ENCODE measurements around the gene THAP10.

Gene THAP10

GRCh38 chr15:70917955-70918354 lies 25.7 kb upstream of the THAP10 start:
- Histone ChIP-seq H3K4me3 (ENCODE audit: low read depth, low read length) (no peak overlapping the region), H3K9ac (ENCODE audit: low read depth, low read length) (no peak overlapping the region), H3K4me1 (ENCODE audit: control insufficient read depth, insufficient read depth, low read length) (no peaks in the 10 kb centered on the region), H3K36me3 (ENCODE audit: control insufficient read depth, insufficient read depth, low read length) (no peaks in the 10 kb centered on the region), H3K27ac (ENCODE audit: low read depth, low read length) (no peak overlapping the region), H3K27me3 (ENCODE audit: control insufficient read depth, insufficient read depth, low read length) (no peaks in the 10 kb centered on the region), H3K9me3 (ENCODE audit: control insufficient read depth, insufficient read depth, low read length) (no peaks in the 10 kb centered on the region)

GRCh38 chr15:70916531-70916930 lies 24.3 kb upstream of the THAP10 start:
- no peaks in the 10 kb centered on the region for H3K27me3 ChIP-seq (ENCODE audit: control insufficient read depth, insufficient read depth, low read length)

GRCh38 chr15:70912187-70912586 lies 20.0 kb upstream of the THAP10 start:
- Histone ChIP-seq H3K4me1 (ENCODE audit: control insufficient read depth, insufficient read depth, low read length) (no peaks in the 10 kb centered on the region), H3K4me3 (ENCODE audit: low read depth, low read length) (no peak overlapping the region), H3K27me3 (ENCODE audit: control insufficient read depth, insufficient read depth, low read length) (no peaks in the 10 kb centered on the region), H3K36me3 (ENCODE audit: control insufficient read depth, insufficient read depth, low read length) (no peaks in the 10 kb centered on the region), H3K9ac (ENCODE audit: low read depth, low read length) (no peak overlapping the region), H3K27ac (ENCODE audit: low read depth, low read length) (no peak overlapping the region), H3K9me3 (ENCODE audit: control insufficient read depth, insufficient read depth, low read length) (no peaks in the 10 kb centered on the region)

More at GRCh38 chr15:70916531-70916930, 24.3 kb upstream of the THAP10 start:
- H3K27ac ChIP-seq (ENCODE audit: low read depth, low read length), result no peak overlapping the region
- no peak overlapping the region for H3K9ac ChIP-seq (ENCODE audit: low read depth, low read length)
- no peak overlapping the region for H3K4me3 ChIP-seq (ENCODE audit: low read depth, low read length)
- H3K36me3 ChIP-seq (ENCODE audit: control insufficient read depth, insufficient read depth, low read length), result no peaks in the 10 kb centered on the region
- no peaks in the 10 kb centered on the region for H3K4me1 ChIP-seq (ENCODE audit: control insufficient read depth, insufficient read depth, low read length)
- no peaks in the 10 kb centered on the region for H3K9me3 ChIP-seq (ENCODE audit: control insufficient read depth, insufficient read depth, low read length)

GRCh38 chr15:70910958-70911357 lies 18.7 kb upstream of the THAP10 start:
- no peaks in the 10 kb centered on the region for H3K27me3 ChIP-seq (ENCODE audit: control insufficient read depth, insufficient read depth, low read length)
- H3K27ac ChIP-seq (ENCODE audit: low read depth, low read length), result no peak overlapping the region
- H3K4me1 ChIP-seq (ENCODE audit: control insufficient read depth, insufficient read depth, low read length), result 0 out of 2 replicates have a peak, but pooled peaks cover 4% of the 10 kb centered on the region
- 0 out of 2 replicates have a peak, but pooled peaks cover 4% of the 10 kb centered on the region for H3K36me3 ChIP-seq (ENCODE audit: control insufficient read depth, insufficient read depth, low read length)
- H3K9me3 ChIP-seq (ENCODE audit: control insufficient read depth, insufficient read depth, low read length), result no peaks in the 10 kb centered on the region
- no peak overlapping the region for H3K9ac ChIP-seq (ENCODE audit: low read depth, low read length)
- H3K4me3 ChIP-seq (ENCODE audit: low read depth, low read length), result no peak overlapping the region

GRCh38 chr15:70907784-70908471 lies 15.7 kb upstream of the THAP10 start:
- H3K9ac ChIP-seq (ENCODE audit: low read depth, low read length), result no peak overlapping the region
- H3K27me3 ChIP-seq (ENCODE audit: control insufficient read depth, insufficient read depth, low read length), result no peaks in the 10 kb centered on the region
- no peaks in the 10 kb centered on the region for H3K9me3 ChIP-seq (ENCODE audit: control insufficient read depth, insufficient read depth, low read length)
- no peak overlapping the region for H3K4me3 ChIP-seq (ENCODE audit: low read depth, low read length)
- 0 out of 2 replicates have a peak, but pooled peaks cover 4% of the 10 kb centered on the region for H3K4me1 ChIP-seq (ENCODE audit: control insufficient read depth, insufficient read depth, low read length)
- 0 out of 2 replicates have a peak, but pooled peaks cover 6% of the 10 kb centered on the region for H3K36me3 ChIP-seq (ENCODE audit: control insufficient read depth, insufficient read depth, low read length)
- no peak overlapping the region for H3K27ac ChIP-seq (ENCODE audit: low read depth, low read length)

GRCh38 chr15:70906842-70907241 lies 14.6 kb upstream of the THAP10 start:
- Histone ChIP-seq H3K4me1 (ENCODE audit: control insufficient read depth, insufficient read depth, low read length) (0 out of 2 replicates have a peak, but pooled peaks cover 4% of the 10 kb centered on the region), H3K36me3 (ENCODE audit: control insufficient read depth, insufficient read depth, low read length) (0 out of 2 replicates have a peak, but pooled peaks cover 6% of the 10 kb centered on the region), H3K9me3 (ENCODE audit: control insufficient read depth, insufficient read depth, low read length) (no peaks in the 10 kb centered on the region), H3K4me3 (ENCODE audit: low read depth, low read length) (no peak overlapping the region), H3K9ac (ENCODE audit: low read depth, low read length) (no peak overlapping the region), H3K27ac (ENCODE audit: low read depth, low read length) (no peak overlapping the region), H3K27me3 (ENCODE audit: control insufficient read depth, insufficient read depth, low read length) (no peaks in the 10 kb centered on the region)

GRCh38 chr15:70902107-70902506 lies 9.9 kb upstream of the THAP10 start:
- H3K27ac ChIP-seq (ENCODE audit: low read depth, low read length), result peak overlapping the region; percentile 65
- H3K36me3 ChIP-seq (ENCODE audit: control insufficient read depth, insufficient read depth, low read length), result 0 out of 2 replicates have a peak, but pooled peaks cover 6% of the 10 kb centered on the region
- H3K4me3 ChIP-seq (ENCODE audit: low read depth, low read length), result no peak overlapping the region
- no peaks in the 10 kb centered on the region for H3K9me3 ChIP-seq (ENCODE audit: control insufficient read depth, insufficient read depth, low read length)
- H3K4me1 ChIP-seq (ENCODE audit: control insufficient read depth, insufficient read depth, low read length), result 0 out of 2 replicates have a peak, but pooled peaks cover 4% of the 10 kb centered on the region
- H3K9ac ChIP-seq (ENCODE audit: low read depth, low read length), result no peak overlapping the region
- no peaks in the 10 kb centered on the region for H3K27me3 ChIP-seq (ENCODE audit: control insufficient read depth, insufficient read depth, low read length)

- H3K27me3 ChIP-seq (ENCODE audit: control insufficient read depth, insufficient read depth, low read length), result no peaks in the 10 kb centered on the region
- 0 out of 2 replicates have a peak overlapping the region, but pooled peaks have one; percentile 31 for H3K9ac ChIP-seq (ENCODE audit: low read depth, low read length)
- peak overlapping the region; percentile 95 for H3K4me3 ChIP-seq (ENCODE audit: low read depth, low read length)
Measured at GRCh38 chr15:70892912-70893560, 803 bp upstream of the THAP10 start.

GRCh38 chr15:70882361-70882760 lies 9.9 kb downstream of the THAP10 start:
- no peak overlapping the region for H3K4me3 ChIP-seq (ENCODE audit: low read depth, low read length)
- no peaks in the 10 kb centered on the region for H3K9me3 ChIP-seq (ENCODE audit: control insufficient read depth, insufficient read depth, low read length)
- H3K36me3 ChIP-seq (ENCODE audit: control insufficient read depth, insufficient read depth, low read length), result no peaks in the 10 kb centered on the region; the same call in 1 of the 2 replicates
- H3K9ac ChIP-seq (ENCODE audit: low read depth, low read length), result no peak overlapping the region
- H3K27ac ChIP-seq (ENCODE audit: low read depth, low read length), result no peak overlapping the region
- H3K4me1 ChIP-seq (ENCODE audit: control insufficient read depth, insufficient read depth, low read length), result no peaks in the 10 kb centered on the region
- no peaks in the 10 kb centered on the region for H3K27me3 ChIP-seq (ENCODE audit: control insufficient read depth, insufficient read depth, low read length)

More at GRCh38 chr15:70892912-70893560, 803 bp upstream of the THAP10 start:
- no peaks in the 10 kb centered on the region for H3K36me3 ChIP-seq (ENCODE audit: control insufficient read depth, insufficient read depth, low read length)
- no peaks in the 10 kb centered on the region for H3K9me3 ChIP-seq (ENCODE audit: control insufficient read depth, insufficient read depth, low read length)
- H3K4me1 ChIP-seq (ENCODE audit: control insufficient read depth, insufficient read depth, low read length), result peaks cover 6% of the 10 kb centered on the region; the same call in 1 of the 2 replicates
- H3K27ac ChIP-seq (ENCODE audit: low read depth, low read length), result peak overlapping the region; percentile 87

GRCh38 chr15:70880781-70881180 lies 11.5 kb downstream of the THAP10 start:
- Histone ChIP-seq H3K9me3 (ENCODE audit: control insufficient read depth, insufficient read depth, low read length) (no peaks in the 10 kb centered on the region), H3K27ac (ENCODE audit: low read depth, low read length) (no peak overlapping the region), H3K36me3 (ENCODE audit: control insufficient read depth, insufficient read depth, low read length) (no peaks in the 10 kb centered on the region; the same call in 1 of the 2 replicates), H3K27me3 (ENCODE audit: control insufficient read depth, insufficient read depth, low read length) (no peaks in the 10 kb centered on the region), H3K4me3 (ENCODE audit: low read depth, low read length) (no peak overlapping the region), H3K9ac (ENCODE audit: low read depth, low read length) (no peak overlapping the region), H3K4me1 (ENCODE audit: control insufficient read depth, insufficient read depth, low read length) (no peaks in the 10 kb centered on the region)

GRCh38 chr15:70879401-70879800 lies 12.8 kb downstream of the THAP10 start:
- no peaks in the 10 kb centered on the region; the same call in 1 of the 2 replicates for H3K36me3 ChIP-seq (ENCODE audit: control insufficient read depth, insufficient read depth, low read length)
- no peaks in the 10 kb centered on the region for H3K27me3 ChIP-seq (ENCODE audit: control insufficient read depth, insufficient read depth, low read length)
- H3K9me3 ChIP-seq (ENCODE audit: control insufficient read depth, insufficient read depth, low read length), result no peaks in the 10 kb centered on the region
- H3K9ac ChIP-seq (ENCODE audit: low read depth, low read length), result no peak overlapping the region
- no peak overlapping the region for H3K4me3 ChIP-seq (ENCODE audit: low read depth, low read length)
- H3K27ac ChIP-seq (ENCODE audit: low read depth, low read length), result no peak overlapping the region
- no peaks in the 10 kb centered on the region for H3K4me1 ChIP-seq (ENCODE audit: control insufficient read depth, insufficient read depth, low read length)
